CD14-positive monocyte (primary cell): ENCODE results near the gene EME2. TPM values are rescaled to one million over a fixed set of nuclear protein-coding genes. Genes with fewer than 3 reads are reported as not detected.

Experiments used
- DNase-seq, 3 donors: peaks; one replicate each; pipeline ENCODE4 v3.0.0-alpha.2; 2011 to 2022
- H2AFZ ChIP-seq: 2 replicates; pipeline ENCODE4 v1.6.0; 2012; ENCODE audit warnings: mild to moderate bottlenecking, low read depth, low read length, inconsistent platforms; ENCODE audit not compliant: insufficient read depth, poor library complexity, severe bottlenecking
- H3K27ac ChIP-seq, 2 donors: 1 replicate in 1 of 2; 2 replicates in 1 of 2; pipeline ENCODE4 v1.5.1; 2012 to 2013; ENCODE audit warnings: low read length in 2 of 2, control low read depth in 1 of 2, inconsistent platforms in 1 of 2, low read depth in 1 of 2, mild to moderate bottlenecking in 1 of 2
- H3K27me3 ChIP-seq, 2 donors: one replicate each; pipeline versions ENCODE4 v1.6.0 to v1.6.1; 2011 to 2013; ENCODE audit warnings: low read length in 2 of 2; ENCODE audit not compliant: control insufficient read depth in 2 of 2, insufficient read depth in 2 of 2
- H3K36me3 ChIP-seq, 2 donors: replicated peaks in 1 of 2; 1 replicate in 1 of 2; 2 replicates in 1 of 2; pipeline versions ENCODE4 v1.5.1 to v1.6.1; 2012 to 2013; ENCODE audit warnings: low read length in 2 of 2, control low read depth in 1 of 2, inconsistent platforms in 1 of 2, mild to moderate bottlenecking in 1 of 2; ENCODE audit not compliant: insufficient read depth in 2 of 2, control insufficient read depth in 1 of 2
- H3K4me1 ChIP-seq, 2 donors: 1 replicate in 1 of 2; 2 replicates in 1 of 2; pipeline versions ENCODE4 v1.5.1 to v1.6.1; 2012 to 2013; ENCODE audit warnings: low read length in 2 of 2, control low read depth in 1 of 2, inconsistent platforms in 1 of 2, mild to moderate bottlenecking in 1 of 2, moderate library complexity in 1 of 2; ENCODE audit not compliant: insufficient read depth in 2 of 2, control insufficient read depth in 1 of 2
- H3K4me2 ChIP-seq: replicated peaks from 2 replicates; pipeline ENCODE3; 2012; ENCODE audit warnings: low read length, moderate library complexity, mild to moderate bottlenecking; ENCODE audit not compliant: poor library complexity, severe bottlenecking; ENCODE audit errors: extremely low read depth
- H3K4me3 ChIP-seq, 3 experiments: fragments of 200-600 bp in 1 of 3; sonication (generic) in 1 of 3; replicated peaks in 1 of 3; 1 replicate in 2 of 3; 2 replicates in 1 of 3; pipeline ENCODE4 v1.5.1; 2011 to 2013; ENCODE audit warnings: low read length in 3 of 3, mild to moderate bottlenecking in 3 of 3, control low read depth in 2 of 3, low read depth in 2 of 3, inconsistent platforms in 1 of 3, moderate library complexity in 1 of 3
- H3K79me2 ChIP-seq: 2 replicates; pipeline ENCODE4 v1.6.0; 2012; ENCODE audit warnings: mild to moderate bottlenecking, control low read depth, inconsistent platforms, low read length, moderate library complexity; ENCODE audit not compliant: insufficient read depth
- H3K9ac ChIP-seq: 2 replicates; pipeline ENCODE4 v1.6.0; 2017; ENCODE audit warnings: low read length, mild to moderate bottlenecking; ENCODE audit not compliant: insufficient read depth, poor library complexity, severe bottlenecking
- H3K9me3 ChIP-seq, 2 donors: replicated peaks in 1 of 2; 1 replicate in 1 of 2; 2 replicates in 1 of 2; pipeline versions ENCODE4 v1.5.1 to v1.6.1; 2012 to 2013; ENCODE audit warnings: low read length in 2 of 2, control low read depth in 1 of 2; ENCODE audit not compliant: control insufficient read depth in 1 of 2, insufficient read depth in 1 of 2
- H4K20me1 ChIP-seq: 2 replicates; pipeline ENCODE4 v1.6.0; 2012; ENCODE audit warnings: mild to moderate bottlenecking, low read length, control low read depth, moderate library complexity; ENCODE audit not compliant: insufficient read depth
- H3K27ac Mint-ChIP-seq, 7 donors: one replicate each; pipeline ENCODE4 v1.8.0; 2020; ENCODE audit warnings: mild to moderate bottlenecking in 7 of 7, mixed read lengths in 7 of 7, moderate library complexity in 6 of 7, inconsistent platforms in 2 of 7
- H3K27me3 Mint-ChIP-seq, 3 donors: one replicate each; pipeline ENCODE4 v1.8.0; 2021 to 2022; ENCODE audit warnings: low read depth in 3 of 3, mild to moderate bottlenecking in 3 of 3, mixed read lengths in 3 of 3, moderate library complexity in 3 of 3, inconsistent platforms in 1 of 3
- H3K36me3 Mint-ChIP-seq, 2 donors: one replicate each; pipeline ENCODE4 v1.8.0; 2020; ENCODE audit warnings: mixed read lengths in 2 of 2, inconsistent platforms in 1 of 2, mild to moderate bottlenecking in 1 of 2
- H3K4me1 Mint-ChIP-seq: one replicate; pipeline ENCODE4 v1.8.0; 2020; ENCODE audit warnings: mild to moderate bottlenecking, mixed read lengths
- H3K4me3 Mint-ChIP-seq, 2 donors: one replicate each; pipeline ENCODE4 v1.8.0; 2020; ENCODE audit warnings: mild to moderate bottlenecking in 2 of 2, mixed read lengths in 2 of 2, moderate library complexity in 1 of 2
- H3K9me3 Mint-ChIP-seq, 7 donors: one replicate each; pipeline ENCODE4 v1.8.0; 2020 to 2022; ENCODE audit warnings: mixed read lengths in 7 of 7, mild to moderate bottlenecking in 6 of 7, moderate library complexity in 6 of 7, inconsistent platforms in 2 of 7
- WGBS: methylation state at CpG from one replicate; pipeline ENCODE4 v1.1.5; 2013; ENCODE audit warnings: missing lambda C conversion rate; ENCODE audit not compliant: insufficient coverage; 5-methylcytosine and 5-hydroxymethylcytosine counted together
- intact Hi-C, 2 donors: fragments of 100-400 bp; cut with micrococcal nuclease; formaldehyde crosslinking; loops; one replicate each; pipeline versions ENCODE4 v1.15.0 to v1.15.1; 2023
- polyA plus RNA-seq, 3 donors: library from polyadenylated mRNA; depleted of rRNA in 1 of 3; unstranded in 2 of 3; stranded (reverse) in 1 of 3; fragments of 300-500 nt in 2 of 3; fragments of >200 nt in 1 of 3; fragmentation: Illumina TruSeq in 2 of 3; gene quantifications; 1 replicate in 2 of 3; 2 replicates in 1 of 3; pipeline ENCODE4 v1.2.3, GENCODE V29; 2012 to 2021
- TF ChIP-seq, protein P1 (sequence below): fragments of 200-600 bp; IDR thresholded peaks from one replicate; pipeline ENCODE4 v1.8.0; 2022; ENCODE audit warnings: antibody characterized with exemption, mild to moderate bottlenecking

Gene EME2
- polyA plus RNA-seq, 3 donors, result 0.26 to 36.6 (median 0.48) TPM

DNA sequence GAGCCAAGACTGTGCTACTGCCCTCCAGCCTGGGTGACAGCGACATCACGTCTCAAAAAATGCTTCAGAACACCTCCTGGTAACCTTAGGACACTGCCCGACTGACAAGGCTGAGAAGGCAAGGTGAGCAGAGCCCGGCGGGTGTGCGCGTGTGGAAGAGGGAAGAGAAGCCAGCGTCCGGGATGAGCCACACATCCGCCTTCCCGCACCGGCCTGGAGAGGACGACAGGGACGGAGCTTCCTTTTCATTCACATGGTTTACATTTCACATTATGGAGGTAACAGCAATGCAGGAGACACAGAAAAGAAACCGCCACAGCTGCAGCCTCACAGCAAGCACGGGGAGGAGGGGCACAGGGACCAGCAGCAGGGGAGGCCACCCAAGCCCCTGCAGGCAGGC is 37.5 kb downstream of the EME2 start:
- H4K20me1 ChIP-seq, result peaks cover 17% of the 10 kb centered on the region
- H3K36me3 ChIP-seq, result peaks cover 42 to 60% of the 10 kb centered on the region in 2 donors
- no peaks in the 10 kb centered on the region for H3K9me3 ChIP-seq
- H3K4me1 Mint-ChIP-seq, result no peaks in the 10 kb centered on the region
- 98% methylated on average over 5 of the region's 16 CpGs for WGBS
- H3K36me3 Mint-ChIP-seq, result peaks cover 49 to 80% of the 10 kb centered on the region in 2 donors
- H3K9me3 Mint-ChIP-seq, result peaks cover 0 to 2% (median 0%) of the 10 kb centered on the region in 7 donors
- no peaks in the 10 kb centered on the region for H3K27me3 ChIP-seq
- no peak overlapping the region for H3K27ac ChIP-seq
- H3K79me2 ChIP-seq, result no peaks in the 10 kb centered on the region
- no peak overlapping the region for H3K4me3 ChIP-seq
- no peaks in the 10 kb centered on the region for H3K27me3 Mint-ChIP-seq
- intact Hi-C loops, result no loop called here
- H2AFZ ChIP-seq, result no peak overlapping the region
- no peak overlapping the region for H3K27ac Mint-ChIP-seq
- no peak overlapping the region for H3K9ac ChIP-seq
- DNase-seq, result no peak
- TF ChIP-seq, protein P1, sequence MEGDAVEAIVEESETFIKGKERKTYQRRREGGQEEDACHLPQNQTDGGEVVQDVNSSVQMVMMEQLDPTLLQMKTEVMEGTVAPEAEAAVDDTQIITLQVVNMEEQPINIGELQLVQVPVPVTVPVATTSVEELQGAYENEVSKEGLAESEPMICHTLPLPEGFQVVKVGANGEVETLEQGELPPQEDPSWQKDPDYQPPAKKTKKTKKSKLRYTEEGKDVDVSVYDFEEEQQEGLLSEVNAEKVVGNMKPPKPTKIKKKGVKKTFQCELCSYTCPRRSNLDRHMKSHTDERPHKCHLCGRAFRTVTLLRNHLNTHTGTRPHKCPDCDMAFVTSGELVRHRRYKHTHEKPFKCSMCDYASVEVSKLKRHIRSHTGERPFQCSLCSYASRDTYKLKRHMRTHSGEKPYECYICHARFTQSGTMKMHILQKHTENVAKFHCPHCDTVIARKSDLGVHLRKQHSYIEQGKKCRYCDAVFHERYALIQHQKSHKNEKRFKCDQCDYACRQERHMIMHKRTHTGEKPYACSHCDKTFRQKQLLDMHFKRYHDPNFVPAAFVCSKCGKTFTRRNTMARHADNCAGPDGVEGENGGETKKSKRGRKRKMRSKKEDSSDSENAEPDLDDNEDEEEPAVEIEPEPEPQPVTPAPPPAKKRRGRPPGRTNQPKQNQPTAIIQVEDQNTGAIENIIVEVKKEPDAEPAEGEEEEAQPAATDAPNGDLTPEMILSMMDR, result no peak
- H3K4me3 Mint-ChIP-seq, result no peak overlapping the region
- H3K4me2 ChIP-seq, result no peak overlapping the region
- H3K4me1 ChIP-seq, result no peaks in the 10 kb centered on the region

DNA sequence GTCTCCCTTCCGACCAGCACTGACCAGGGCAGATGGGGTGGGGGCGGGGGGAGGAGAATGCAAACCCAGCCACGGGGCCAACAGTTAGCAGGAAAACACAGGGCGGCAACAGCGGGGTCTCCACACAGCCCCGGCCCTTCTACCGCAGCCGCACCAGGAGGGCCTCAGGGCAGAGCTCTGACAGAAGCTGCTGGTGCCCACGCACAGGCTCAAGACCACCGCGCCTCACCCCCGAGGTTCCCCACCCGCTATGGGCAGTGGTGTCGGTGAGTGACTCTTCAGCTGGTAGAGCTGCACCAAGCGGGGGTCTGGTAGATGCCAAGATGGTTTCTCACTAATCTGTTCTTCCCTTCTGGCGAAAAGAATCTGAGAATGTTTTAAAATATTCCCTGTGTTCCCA is 37.9 kb downstream of the EME2 start:
- H2AFZ ChIP-seq, result no peak overlapping the region
- Mint-ChIP-seq H3K27ac (no peak overlapping the region), H3K36me3 (peaks cover 53 to 83% of the 10 kb centered on the region in 2 donors), H3K4me1 (no peaks in the 10 kb centered on the region), H3K27me3 (no peaks in the 10 kb centered on the region), H3K4me3 (no peak overlapping the region), H3K9me3 (peaks cover 0 to 2% (median 0%) of the 10 kb centered on the region in 7 donors)
- no peak overlapping the region for H3K4me2 ChIP-seq
- no peak overlapping the region for H3K4me3 ChIP-seq
- WGBS, result 99% methylated on average over 12 of the region's 16 CpGs
- no peaks in the 10 kb centered on the region for H3K79me2 ChIP-seq
- no peaks in the 10 kb centered on the region for H3K9me3 ChIP-seq
- no peak overlapping the region for H3K9ac ChIP-seq
- H3K36me3 ChIP-seq, result peaks cover 46 to 64% of the 10 kb centered on the region in 2 donors
- no peaks in the 10 kb centered on the region for H3K4me1 ChIP-seq
- intact Hi-C loops, result no loop called here
- no peaks in the 10 kb centered on the region for H3K27me3 ChIP-seq
- no peak overlapping the region for H3K27ac ChIP-seq
- TF ChIP-seq, protein P1, result no peak
- DNase-seq, result no peak
- peaks cover 19% of the 10 kb centered on the region for H4K20me1 ChIP-seq
